Skeletal muscle tissue (tissue), 4 donors: ENCODE data around the gene KRTAP10-3. TPM values are rescaled to one million over a fixed set of nuclear protein-coding genes. Genes with fewer than 3 reads are reported as not detected.

Experiments used
- H3K27ac ChIP-seq: one replicate; pipeline ENCODE4 v1.7.0; 2013; ENCODE audit warnings: mild to moderate bottlenecking, low read depth, low read length, inconsistent platforms
- H3K27me3 ChIP-seq, 3 donors: one replicate each; pipeline ENCODE4 v1.7.0; 2013; ENCODE audit warnings: low read length in 3 of 3; ENCODE audit not compliant: control insufficient read depth in 3 of 3, insufficient read depth in 3 of 3
- H3K36me3 ChIP-seq, 3 donors: one replicate each; pipeline ENCODE4 v1.7.0; 2013; ENCODE audit warnings: low read length in 3 of 3; ENCODE audit not compliant: control insufficient read depth in 3 of 3, insufficient read depth in 3 of 3
- H3K4me1 ChIP-seq, 3 donors: one replicate each; pipeline ENCODE4 v1.7.0; 2013; ENCODE audit warnings: low read length in 3 of 3, mild to moderate bottlenecking in 3 of 3; ENCODE audit not compliant: control insufficient read depth in 3 of 3, insufficient read depth in 3 of 3
- H3K4me3 ChIP-seq, 3 donors: one replicate each; pipeline ENCODE4 v1.7.0; 2013; ENCODE audit warnings: low read length in 3 of 3
- H3K9ac ChIP-seq, 3 donors: one replicate each; pipeline ENCODE4 v1.7.0; 2013; ENCODE audit warnings: low read length in 3 of 3, mild to moderate bottlenecking in 3 of 3, moderate library complexity in 2 of 3, low read depth in 1 of 3
- H3K9me3 ChIP-seq, 3 donors: one replicate each; pipeline ENCODE4 v1.7.0; 2013; ENCODE audit warnings: low read length in 3 of 3; ENCODE audit not compliant: control insufficient read depth in 3 of 3
- total RNA-seq: library from RNA; depleted of rRNA; stranded (reverse); fragments of >200 nt; gene quantifications from one replicate; pipeline ENCODE4 v1.2.3, GENCODE V29; 2014
- donor health status: Osteomylitis.

Gene KRTAP10-3
- total RNA-seq, 1 donor from 2014 or later, result not detected

- Histone ChIP-seq H3K9me3 (no peaks in the 10 kb centered on the region), H3K4me3 (no peak overlapping the region), H3K27me3 (peaks cover 29 to 51% (median 49%) of the 10 kb centered on the region in 3 donors), H3K9ac (no peak overlapping the region), H3K4me1 (no peaks in the 10 kb centered on the region), H3K36me3 (no peaks in the 10 kb centered on the region), H3K27ac (no peak overlapping the region)
Measured at GRCh38 chr21:44535963-44536362, 22.6 kb downstream of the KRTAP10-3 start.

GRCh38 chr21:44534688-44535087 is 23.9 kb downstream of the KRTAP10-3 start:
- peaks cover 31 to 52% (median 47%) of the 10 kb centered on the region in 3 donors for H3K27me3 ChIP-seq
- no peaks in the 10 kb centered on the region for H3K9me3 ChIP-seq
- no peaks in the 10 kb centered on the region for H3K4me1 ChIP-seq
- H3K27ac ChIP-seq, result no peak overlapping the region
- no peak overlapping the region for H3K9ac ChIP-seq
- H3K36me3 ChIP-seq, result no peaks in the 10 kb centered on the region
- no peak overlapping the region for H3K4me3 ChIP-seq

GRCh38 chr21:44533891-44534627 is 24.5 kb downstream of the KRTAP10-3 start:
- no peak overlapping the region for H3K9ac ChIP-seq
- H3K27me3 ChIP-seq, result peaks cover 31 to 46% (median 41%) of the 10 kb centered on the region in 3 donors
- no peaks in the 10 kb centered on the region for H3K36me3 ChIP-seq
- H3K27ac ChIP-seq, result no peak overlapping the region
- no peaks in the 10 kb centered on the region for H3K4me1 ChIP-seq
- no peaks in the 10 kb centered on the region for H3K9me3 ChIP-seq
- H3K4me3 ChIP-seq, result no peak overlapping the region

- no peaks in the 10 kb centered on the region for H3K4me1 ChIP-seq
- H3K4me3 ChIP-seq, result no peak overlapping the region
- no peak overlapping the region for H3K27ac ChIP-seq
- H3K27me3 ChIP-seq, result peaks cover 27 to 46% (median 42%) of the 10 kb centered on the region in 3 donors
- no peaks in the 10 kb centered on the region for H3K36me3 ChIP-seq
- H3K9ac ChIP-seq, result no peak overlapping the region
- H3K9me3 ChIP-seq, result no peaks in the 10 kb centered on the region
Measured at GRCh38 chr21:44533121-44533890, 25.3 kb downstream of the KRTAP10-3 start.

- peaks cover 30 to 51% (median 41%) of the 10 kb centered on the region in 3 donors for H3K27me3 ChIP-seq
- H3K9me3 ChIP-seq, result no peaks in the 10 kb centered on the region
- no peaks in the 10 kb centered on the region for H3K36me3 ChIP-seq
- no peaks in the 10 kb centered on the region for H3K4me1 ChIP-seq
- H3K9ac ChIP-seq, result no peak overlapping the region
- no peak overlapping the region for H3K4me3 ChIP-seq
- H3K27ac ChIP-seq, result no peak overlapping the region
Measured at GRCh38 chr21:44532712-44533111, 25.9 kb downstream of the KRTAP10-3 start.

GRCh38 chr21:44531606-44532564 is 26.7 kb downstream of the KRTAP10-3 start:
- H3K9ac ChIP-seq, result no peak overlapping the region
- peaks cover 30 to 52% (median 44%) of the 10 kb centered on the region in 3 donors for H3K27me3 ChIP-seq
- no peaks in the 10 kb centered on the region for H3K36me3 ChIP-seq
- no peak overlapping the region for H3K4me3 ChIP-seq
- H3K4me1 ChIP-seq, result no peaks in the 10 kb centered on the region
- no peak overlapping the region for H3K27ac ChIP-seq
- no peaks in the 10 kb centered on the region for H3K9me3 ChIP-seq

GRCh38 chr21:44530903-44531605 is 27.5 kb downstream of the KRTAP10-3 start:
- H3K36me3 ChIP-seq, result no peaks in the 10 kb centered on the region
- H3K27ac ChIP-seq, result no peak overlapping the region
- no peak overlapping the region for H3K4me3 ChIP-seq
- H3K9me3 ChIP-seq, result no peaks in the 10 kb centered on the region
- H3K9ac ChIP-seq, result no peak overlapping the region
- H3K4me1 ChIP-seq, result no peaks in the 10 kb centered on the region
- H3K27me3 ChIP-seq, result peaks cover 30 to 55% (median 44%) of the 10 kb centered on the region in 3 donors

- H3K27me3 ChIP-seq, result peaks cover 30 to 55% (median 44%) of the 10 kb centered on the region in 3 donors
- H3K9ac ChIP-seq, result no peak overlapping the region
- no peak overlapping the region for H3K27ac ChIP-seq
- H3K4me3 ChIP-seq, result no peak overlapping the region
- no peaks in the 10 kb centered on the region for H3K9me3 ChIP-seq
- H3K36me3 ChIP-seq, result no peaks in the 10 kb centered on the region
- H3K4me1 ChIP-seq, result no peaks in the 10 kb centered on the region
Measured at GRCh38 chr21:44530221-44530902, 28.2 kb downstream of the KRTAP10-3 start.
